AG08395 (cell line): Measurements from ENCODE around the gene GPRIN3.

Experiments used
- DNase-seq: peaks from one replicate; pipeline ENCODE4 v3.0.0; 2012; ENCODE audit warnings: mixed read lengths, low spot score

The GPRIN3 gene

DNA sequence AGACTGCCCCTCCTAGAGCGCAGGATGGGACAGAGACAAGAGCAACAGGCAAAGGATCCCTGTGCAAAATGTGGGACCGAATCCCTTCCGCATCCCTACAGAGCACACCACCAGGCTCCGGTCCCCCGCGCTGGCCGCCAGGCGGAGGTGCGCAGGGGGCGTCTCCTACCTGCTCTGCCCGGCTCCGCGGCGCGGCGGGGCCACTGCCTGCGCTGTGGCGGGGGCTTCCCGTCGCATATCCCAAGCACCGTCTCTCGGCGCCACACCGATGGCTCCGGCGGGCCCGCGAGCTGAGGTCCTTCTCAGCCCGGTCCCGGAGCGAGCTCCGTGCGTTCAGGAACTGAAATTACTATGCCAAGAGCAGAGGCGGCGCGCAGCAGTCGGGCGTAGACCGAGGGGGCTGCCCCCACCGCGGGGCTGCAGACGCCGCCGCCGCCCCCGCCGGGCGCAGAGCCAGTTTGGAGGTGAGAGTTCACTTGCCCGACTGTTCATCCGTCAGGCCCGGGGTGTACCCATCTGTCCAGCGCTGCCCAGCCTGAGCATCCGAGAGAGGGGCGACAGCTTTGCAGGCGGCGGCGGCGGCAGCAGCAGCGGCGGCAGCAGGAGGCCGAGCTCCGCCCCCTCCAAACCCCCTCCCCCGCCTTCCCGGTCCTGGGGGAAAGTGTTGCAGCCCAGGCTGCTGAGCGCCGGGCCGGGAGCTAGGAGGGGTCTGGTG, at the start of gene GPRIN3:
GPRIN3 (minus strand) TSS at position 355 of the 715 bp plus-strand sequence. CDS start 57,690 bp downstream, outside the sequence.
- peak; percentile 29 for DNase-seq

GRCh38 chr4:89357340-89357739, 49.7 kb upstream of the GPRIN3 start:
- DNase-seq = no peak

GRCh38 chr4:89356086-89356485, 48.5 kb upstream of the GPRIN3 start:
- no peak for DNase-seq

DNA sequence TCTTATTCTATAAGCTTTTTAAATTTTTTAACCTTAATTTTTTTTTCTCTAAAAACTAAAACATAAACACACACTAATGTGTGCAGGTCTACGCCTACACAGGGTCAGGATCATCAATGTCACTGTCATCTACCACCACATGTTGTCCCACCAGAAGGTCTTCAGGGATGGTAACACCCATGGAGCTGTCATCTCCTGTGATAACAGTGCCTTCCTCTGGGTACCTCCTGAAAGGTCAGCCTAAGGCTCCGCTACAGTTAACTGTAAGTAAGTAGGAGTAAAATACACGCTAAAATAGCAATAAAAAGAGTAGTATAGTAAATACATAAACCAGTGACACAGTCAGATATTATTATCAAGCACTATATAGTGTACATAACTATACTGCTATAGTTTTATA, 45.9 kb upstream of the GPRIN3 start:
- no peak for DNase-seq

- no peak for DNase-seq
Measured at GRCh38 chr4:89352541-89352940, 44.9 kb upstream of the GPRIN3 start.

GRCh38 chr4:89351201-89351600, 43.6 kb upstream of the GPRIN3 start:
- DNase-seq = no peak

DNA sequence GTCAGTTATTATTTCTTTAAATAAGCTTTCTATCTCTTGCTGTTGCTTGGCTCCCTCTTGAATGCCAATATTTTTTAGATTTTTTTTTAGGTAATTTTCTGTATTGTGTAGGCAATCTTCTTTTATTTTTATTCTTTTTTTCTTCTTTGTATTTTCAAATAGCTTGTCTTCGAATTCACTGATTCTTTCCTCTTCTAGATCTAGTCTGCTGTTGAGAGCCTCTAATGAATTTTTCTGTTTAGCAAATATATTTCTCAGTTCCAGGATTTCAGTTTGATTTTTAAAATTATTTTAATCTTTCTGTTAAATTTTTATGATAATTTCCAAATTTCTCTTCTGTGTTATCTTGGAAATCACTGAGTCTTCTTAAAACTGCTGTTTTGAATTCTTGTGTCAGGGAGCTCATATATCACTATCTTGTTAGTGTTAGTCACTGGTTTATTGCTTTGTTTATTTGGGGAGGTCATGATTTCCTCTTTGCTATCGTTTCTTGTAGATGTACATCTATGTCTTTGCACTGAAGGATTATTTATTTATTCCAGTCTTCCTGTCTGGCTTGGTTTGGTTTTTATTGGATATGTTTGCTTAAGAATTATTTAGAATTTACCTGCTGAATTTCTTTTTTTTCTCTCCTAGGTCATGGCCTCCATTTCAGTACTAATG, 39.9 kb upstream of the GPRIN3 start:
- no peak for DNase-seq

- no peak for DNase-seq
Measured at GRCh38 chr4:89344571-89344970, 37.0 kb upstream of the GPRIN3 start.

DNA sequence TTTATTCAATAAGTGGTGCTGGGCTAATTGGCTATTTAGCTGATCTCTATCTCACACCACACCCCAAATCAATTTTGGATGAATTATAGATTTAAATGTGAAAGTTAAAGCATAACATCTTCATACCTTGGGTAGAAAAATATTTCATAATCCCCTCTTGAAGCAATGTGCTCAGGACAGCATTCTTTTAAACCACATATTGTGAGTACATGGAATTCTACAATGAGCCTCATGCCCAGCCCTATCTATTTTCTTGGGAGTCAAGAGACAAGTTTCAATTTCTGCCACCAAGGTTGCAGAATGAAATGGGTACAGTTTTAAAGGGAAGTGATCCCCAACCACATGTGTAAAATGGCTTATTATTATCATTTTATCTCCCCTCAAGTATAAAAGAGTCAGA, 30.6 kb upstream of the GPRIN3 start:
- no peak for DNase-seq

GRCh38 chr4:89337681-89338080, 30.1 kb upstream of the GPRIN3 start:
- no peak for DNase-seq

GRCh38 chr4:89336818-89337420, 29.3 kb upstream of the GPRIN3 start:
- no peak for DNase-seq

DNA sequence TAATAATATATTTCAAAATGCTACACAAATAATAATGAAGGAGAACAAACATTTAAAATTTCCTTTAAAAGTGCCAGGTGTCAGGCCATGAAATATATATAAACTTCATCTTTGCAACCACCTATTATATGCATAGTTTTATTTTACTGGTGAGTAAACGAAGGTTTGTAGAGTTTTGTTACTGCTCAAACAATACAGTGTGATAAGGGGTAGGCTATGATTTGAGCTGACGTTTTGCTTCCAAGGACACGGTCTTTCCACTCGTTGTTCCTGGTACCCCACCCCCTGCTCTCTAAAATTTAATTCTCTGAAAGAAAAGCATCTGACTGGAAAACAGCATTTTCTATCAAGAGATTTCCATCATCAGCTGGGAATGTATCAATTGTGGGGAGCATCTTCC, 27.2 kb upstream of the GPRIN3 start:
- DNase-seq = no peak

GRCh38 chr4:89334311-89334710, 26.7 kb upstream of the GPRIN3 start:
- no peak for DNase-seq

DNA sequence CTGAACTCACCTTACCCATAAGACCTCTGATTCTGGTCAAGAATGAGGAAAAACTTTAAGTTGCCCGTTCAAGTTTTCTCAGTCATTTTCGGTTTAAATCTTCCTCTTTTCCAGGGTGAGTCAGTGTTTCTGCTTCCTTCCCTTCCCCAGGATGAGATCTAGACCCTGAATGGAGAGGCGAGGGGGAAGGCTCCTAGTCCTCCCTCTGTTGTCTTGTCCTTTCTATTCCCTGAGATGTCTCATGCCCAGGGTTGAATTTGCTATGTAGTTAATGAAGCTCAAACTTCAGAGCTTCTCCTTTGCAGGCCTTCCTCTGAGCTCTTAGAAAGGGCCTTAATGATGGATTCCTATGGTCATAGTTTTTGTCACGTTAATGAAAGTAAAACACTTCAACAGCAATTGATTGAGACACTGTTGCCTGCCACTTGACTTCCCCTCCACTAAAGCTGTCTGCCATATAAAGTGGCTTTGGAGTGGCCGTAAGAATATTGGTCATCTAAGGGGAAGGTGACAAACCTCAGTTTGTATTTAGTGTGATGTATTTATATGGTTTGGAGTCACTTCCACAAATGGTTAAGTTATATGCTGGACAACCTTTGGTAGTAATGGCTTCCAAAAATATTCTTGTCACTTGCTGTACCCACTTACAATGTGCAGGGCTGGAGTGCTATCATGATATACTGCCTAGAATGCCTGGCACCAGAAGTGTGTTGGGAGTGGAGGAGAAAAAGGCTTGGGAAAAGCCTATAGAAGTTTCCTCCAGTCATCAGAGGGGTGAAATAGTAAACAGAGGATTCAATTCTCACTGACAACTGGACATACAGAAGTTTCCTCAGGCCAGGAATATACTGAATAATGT, 24.3 kb upstream of the GPRIN3 start:
- DNase-seq = no peak

DNA sequence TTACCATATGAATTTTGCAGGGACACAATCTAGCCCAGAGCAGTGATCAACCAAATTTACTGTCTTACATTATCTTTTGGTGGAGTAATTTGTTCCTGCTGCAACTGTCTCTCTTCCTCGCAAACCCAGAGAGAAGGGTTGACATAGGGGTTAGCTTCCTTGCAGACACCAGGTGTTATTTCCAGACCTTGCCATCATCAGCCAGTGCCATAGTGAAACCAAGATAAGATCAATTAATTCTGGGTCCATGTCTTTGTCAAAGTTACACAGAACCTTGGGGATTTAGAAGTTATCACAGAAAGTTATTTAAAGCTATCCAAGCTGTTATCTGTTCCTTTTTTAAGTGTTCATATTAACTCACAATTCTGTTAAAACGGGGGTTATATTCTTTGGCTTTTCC, 23.6 kb upstream of the GPRIN3 start:
- DNase-seq = no peak

DNA sequence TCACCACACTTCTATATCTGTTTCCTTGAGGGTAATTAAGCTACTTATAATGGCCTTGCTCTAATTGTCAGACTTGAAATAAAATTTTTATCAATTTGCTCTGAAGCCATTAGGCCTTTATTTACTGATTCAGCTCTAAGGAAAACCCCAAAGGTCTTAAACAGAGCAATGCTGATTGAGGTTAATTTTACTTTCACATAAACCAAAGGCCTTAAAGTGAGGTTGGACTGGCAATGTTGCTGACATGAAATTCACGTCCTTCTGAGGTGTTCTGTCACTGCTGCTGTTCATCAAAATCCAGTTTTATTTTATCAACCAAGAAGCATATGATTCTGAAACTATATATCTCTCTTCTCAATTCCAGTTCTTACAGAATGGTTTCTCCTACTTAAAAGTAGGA, 21.7 kb upstream of the GPRIN3 start:
- no peak for DNase-seq

DNA sequence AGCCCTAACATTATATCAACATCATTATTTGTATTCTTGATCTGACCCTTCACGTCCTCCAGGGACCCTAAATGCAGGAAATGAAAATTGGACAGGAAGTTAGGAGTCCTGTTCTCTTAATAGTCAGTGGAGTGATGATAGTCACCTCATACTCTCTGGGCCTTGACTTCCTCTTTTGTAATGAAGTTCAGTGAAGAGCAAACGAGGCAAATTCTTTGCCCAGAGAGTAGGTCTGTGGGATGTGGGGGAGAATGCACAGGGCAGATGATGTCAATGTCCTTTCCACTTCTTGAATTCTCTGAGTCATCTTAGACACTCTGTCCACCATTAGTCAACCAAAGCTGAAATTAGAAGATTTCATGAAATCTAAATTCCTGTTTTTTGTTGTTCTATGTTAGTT, 17.1 kb upstream of the GPRIN3 start:
- DNase-seq = peak; percentile 29

GRCh38 chr4:89322671-89323070, 15.1 kb upstream of the GPRIN3 start:
- no peak for DNase-seq

DNA sequence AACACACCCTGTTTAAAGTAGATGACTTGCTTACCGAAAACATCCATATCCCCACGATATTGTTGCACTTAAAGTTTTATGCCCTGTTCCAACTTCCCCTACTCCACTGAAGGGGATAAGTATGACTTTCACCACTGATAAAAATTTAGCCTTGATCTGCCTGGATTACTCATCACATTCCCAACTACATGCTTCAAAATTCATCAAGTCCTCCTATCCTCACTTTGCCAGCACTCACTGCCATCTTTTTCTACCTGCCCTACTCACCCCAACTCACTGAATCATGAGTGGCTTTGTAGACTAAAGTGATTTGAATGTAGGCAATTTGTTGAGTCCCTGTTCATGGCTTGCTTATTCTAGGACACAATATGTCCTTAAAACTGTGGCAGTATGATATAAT, 12.2 kb upstream of the GPRIN3 start:
- DNase-seq = no peak

GRCh38 chr4:89316931-89317366, 9.3 kb upstream of the GPRIN3 start:
- peak; percentile 14 for DNase-seq

DNA sequence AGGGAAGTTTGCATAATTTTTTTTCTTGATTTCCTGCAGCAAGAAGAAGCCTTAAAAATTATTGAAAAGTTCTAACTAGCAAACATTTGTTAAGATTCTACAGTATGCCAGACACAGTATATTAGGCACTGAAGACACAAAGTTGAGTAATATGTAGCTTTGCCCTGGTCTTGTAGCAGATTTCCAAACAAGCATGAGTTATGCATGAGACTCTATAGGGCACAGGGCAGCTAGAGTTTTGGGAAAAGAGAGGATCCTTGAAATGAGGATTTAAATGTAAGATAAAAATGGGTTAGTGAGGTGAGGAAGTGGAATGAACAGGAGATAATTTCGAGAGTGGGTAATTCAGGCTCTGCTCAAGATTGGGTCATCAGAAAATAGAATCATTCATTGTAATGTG, 8.6 kb upstream of the GPRIN3 start:
- no peak for DNase-seq

GRCh38 chr4:89314291-89314690, 6.7 kb upstream of the GPRIN3 start:
- DNase-seq = peak; percentile 4
